HepG2 (cell line): ENCODE results near the gene CKAP2. TPM values are rescaled to one million over a fixed set of nuclear protein-coding genes. Genes with fewer than 3 reads are reported as not detected.

Experiments used
- ASH2L ChIP-seq: fragments of 300-600, 200-600 bp; sonication (generic); IDR thresholded peaks from 2 replicates; pipeline ENCODE4 v1.7.0; 2017; ENCODE audit warnings: low read depth, mild to moderate bottlenecking, moderate library complexity, mixed read lengths, low read length; ENCODE audit not compliant: insufficient read length
- CHD2 ChIP-seq: IDR thresholded peaks from 2 replicates; pipeline ENCODE4 v1.6.1; 2011; ENCODE audit warnings: low read depth, low read length, improper control_type of control experiment
- ETV6 ChIP-seq: sonication (generic); formaldehyde crosslinking; conservative IDR thresholded peaks from 2 replicates; pipeline ENCODE4 v1.4.0; 2020; ENCODE audit warnings: missing genetic modification reagents
- HIVEP1 ChIP-seq: sonication (generic); formaldehyde crosslinking; IDR thresholded peaks from 2 replicates; pipeline ENCODE4 v1.4.0; 2020; ENCODE audit warnings: mild to moderate bottlenecking, missing genetic modification reagents
- MED8 ChIP-seq: sonication (generic); formaldehyde crosslinking; IDR thresholded peaks from 2 replicates; pipeline ENCODE4 v1.8.1; 2023; ENCODE audit warnings: mild to moderate bottlenecking, missing genetic modification reagents; ENCODE audit not compliant: insufficient replicate concordance
- NFIB ChIP-seq: sonication (generic); formaldehyde crosslinking; IDR thresholded peaks from 2 replicates; pipeline ENCODE4 v1.9.0; 2021; ENCODE audit warnings: missing genetic modification reagents, mild to moderate bottlenecking, borderline replicate concordance
- TBP ChIP-seq: sonication (generic); formaldehyde crosslinking; IDR thresholded peaks from 2 replicates; pipeline ENCODE4 v1.5.0; 2020; ENCODE audit warnings: missing genetic modification reagents
- ZNF136 ChIP-seq: sonication (generic); formaldehyde crosslinking; IDR thresholded peaks from 2 replicates; pipeline ENCODE4 v1.8.1; 2022; ENCODE audit warnings: low read depth, mild to moderate bottlenecking, moderate library complexity, missing genetic modification reagents
- ZNF235 ChIP-seq: sonication (generic); formaldehyde crosslinking; IDR thresholded peaks from 2 replicates; pipeline ENCODE4 v1.8.1; 2023; ENCODE audit warnings: mild to moderate bottlenecking, missing genetic modification reagents, borderline replicate concordance
- ZNF253 ChIP-seq: sonication (generic); formaldehyde crosslinking; IDR thresholded peaks from 2 replicates; pipeline ENCODE4 v1.8.0; 2022; ENCODE audit warnings: mild to moderate bottlenecking, missing genetic modification reagents, borderline replicate concordance
- ZNF543 ChIP-seq: sonication (generic); formaldehyde crosslinking; IDR thresholded peaks from 2 replicates; pipeline ENCODE4 v1.4.0; 2020; ENCODE audit warnings: mild to moderate bottlenecking, missing genetic modification reagents
- ZNF549 ChIP-seq: sonication (generic); formaldehyde crosslinking; IDR thresholded peaks from 2 replicates; pipeline ENCODE4 v1.5.0; 2020; ENCODE audit warnings: missing genetic modification reagents
- ZNF607 ChIP-seq: sonication (generic); formaldehyde crosslinking; IDR thresholded peaks from 2 replicates; pipeline ENCODE4 v1.5.1; 2020; ENCODE audit warnings: missing genetic modification reagents, mild to moderate bottlenecking, borderline replicate concordance
- ZNF713 ChIP-seq: sonication (generic); formaldehyde crosslinking; IDR thresholded peaks from 2 replicates; pipeline ENCODE4 v1.4.0; 2020; ENCODE audit warnings: mild to moderate bottlenecking, missing genetic modification reagents
- ZSCAN30 ChIP-seq: sonication (generic); formaldehyde crosslinking; IDR thresholded peaks from 2 replicates; pipeline ENCODE4 v1.5.0; 2020; ENCODE audit warnings: mild to moderate bottlenecking, missing genetic modification reagents
- polyA plus RNA-seq, 8 experiments: library from polyadenylated mRNA; depleted of rRNA in 3 of 8; stranded (reverse) in 7 of 8; unstranded in 1 of 8; fragments of >200 nt; fragmentation: Illumina TruSeq in 4 of 8; extraction: Trizol in 4 of 8; gene quantifications; 2 replicates each; pipeline versions ENCODE4 v1.2.1 to v1.2.3, GENCODE V29; 2011 to 2016; ENCODE audit warnings: low read depth in 4 of 8, missing spikeins in 1 of 8, mixed read lengths in 1 of 8; ENCODE audit not compliant: insufficient read depth in 1 of 8
- total RNA-seq, 5 experiments: library from RNA; depleted of rRNA; stranded (reverse); fragments of >200 nt; fragmentation: Illumina TruSeq; extraction: Trizol; gene quantifications; 2 replicates each; pipeline ENCODE4 v1.2.3, GENCODE V29; 2016; ENCODE audit warnings: low read depth in 1 of 5
- TF ChIP-seq, protein P1 (sequence below): sonication (generic); formaldehyde crosslinking; IDR thresholded peaks from 2 replicates; pipeline ENCODE4 v1.4.0; 2020; ENCODE audit warnings: missing genetic modification reagents, borderline replicate concordance
- TF ChIP-seq, protein P2 (sequence below): sonication (generic); formaldehyde crosslinking; IDR thresholded peaks from 2 replicates; pipeline ENCODE4 v1.4.0; 2020; ENCODE audit warnings: mild to moderate bottlenecking, missing genetic modification reagents
- TF ChIP-seq, protein P3 (sequence below): sonication (generic); formaldehyde crosslinking; IDR thresholded peaks from 2 replicates; pipeline ENCODE4 v1.4.0; 2020; ENCODE audit warnings: mild to moderate bottlenecking, missing genetic modification reagents
- TF ChIP-seq, protein P4 (sequence below): sonication (generic); formaldehyde crosslinking; IDR thresholded peaks from 2 replicates; pipeline ENCODE4 v1.4.0; 2020; ENCODE audit warnings: mild to moderate bottlenecking, low read depth, missing genetic modification reagents
- TF ChIP-seq, protein P5 (sequence below): sonication (generic); formaldehyde crosslinking; IDR thresholded peaks from 2 replicates; pipeline ENCODE4 v1.4.0; 2020; ENCODE audit warnings: missing genetic modification reagents, borderline replicate concordance

CKAP2 gene
- total and polyA plus RNA-seq, 2 of the 13 experiments (the other 11 are each of a cell fraction or from before 2014, with no cell fraction given) = 6.7 to 40.3 TPM

DNA sequence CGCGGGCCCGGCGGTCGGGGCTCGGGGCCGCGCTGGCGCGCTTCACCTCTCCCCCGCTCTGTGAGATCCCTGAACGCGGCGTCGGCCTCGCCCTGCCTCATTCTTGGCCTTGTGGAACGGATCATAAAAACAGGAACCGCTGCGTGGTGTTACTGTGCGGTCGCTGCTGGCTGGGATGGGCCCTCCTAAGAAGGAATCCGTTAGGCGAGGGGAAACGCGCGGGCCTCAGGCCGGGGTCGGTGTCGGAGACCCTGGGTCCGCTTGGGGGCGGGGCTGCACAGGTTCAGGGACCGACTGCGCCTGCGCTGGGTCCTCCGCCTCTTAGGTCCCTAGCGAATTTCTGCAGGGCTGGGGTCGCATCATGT is 381 bp downstream of the CKAP2 start (continued):
- TF ChIP-seq, protein P1, sequence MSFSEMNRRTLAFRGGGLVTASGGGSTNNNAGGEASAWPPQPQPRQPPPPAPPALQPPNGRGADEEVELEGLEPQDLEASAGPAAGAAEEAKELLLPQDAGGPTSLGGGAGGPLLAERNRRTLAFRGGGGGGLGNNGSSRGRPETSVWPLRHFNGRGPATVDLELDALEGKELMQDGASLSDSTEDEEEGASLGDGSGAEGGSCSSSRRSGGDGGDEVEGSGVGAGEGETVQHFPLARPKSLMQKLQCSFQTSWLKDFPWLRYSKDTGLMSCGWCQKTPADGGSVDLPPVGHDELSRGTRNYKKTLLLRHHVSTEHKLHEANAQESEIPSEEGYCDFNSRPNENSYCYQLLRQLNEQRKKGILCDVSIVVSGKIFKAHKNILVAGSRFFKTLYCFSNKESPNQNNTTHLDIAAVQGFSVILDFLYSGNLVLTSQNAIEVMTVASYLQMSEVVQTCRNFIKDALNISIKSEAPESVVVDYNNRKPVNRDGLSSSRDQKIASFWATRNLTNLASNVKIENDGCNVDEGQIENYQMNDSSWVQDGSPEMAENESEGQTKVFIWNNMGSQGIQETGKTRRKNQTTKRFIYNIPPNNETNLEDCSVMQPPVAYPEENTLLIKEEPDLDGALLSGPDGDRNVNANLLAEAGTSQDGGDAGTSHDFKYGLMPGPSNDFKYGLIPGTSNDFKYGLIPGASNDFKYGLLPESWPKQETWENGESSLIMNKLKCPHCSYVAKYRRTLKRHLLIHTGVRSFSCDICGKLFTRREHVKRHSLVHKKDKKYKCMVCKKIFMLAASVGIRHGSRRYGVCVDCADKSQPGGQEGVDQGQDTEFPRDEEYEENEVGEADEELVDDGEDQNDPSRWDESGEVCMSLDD (CRISPR knock-in tag) = peak; percentile 45; the same call in 1 of the 2 replicates
- TF ChIP-seq NFIB (no peak), MED8 (CRISPR knock-in tag) (no peak), HIVEP1 (CRISPR knock-in tag) (no peak), ZNF549 (no peak), ASH2L (peak; percentile 90), ZNF713 (CRISPR knock-in tag) (no peak), ZNF607 (no peak), ZNF543 (CRISPR knock-in tag) (no peak), TBP (no peak), ZNF235 (CRISPR knock-in tag) (peak; percentile 24; the same call in 1 of the 2 replicates), CHD2 (peak; percentile 33; the same call in 1 of the 2 replicates), ZNF253 (peak; percentile 75; the same call in 1 of the 2 replicates), ZNF136 (CRISPR knock-in tag) (no peak), ETV6 (no peak), ZSCAN30 (CRISPR knock-in tag) (no peak)
- TF ChIP-seq, protein P2, sequence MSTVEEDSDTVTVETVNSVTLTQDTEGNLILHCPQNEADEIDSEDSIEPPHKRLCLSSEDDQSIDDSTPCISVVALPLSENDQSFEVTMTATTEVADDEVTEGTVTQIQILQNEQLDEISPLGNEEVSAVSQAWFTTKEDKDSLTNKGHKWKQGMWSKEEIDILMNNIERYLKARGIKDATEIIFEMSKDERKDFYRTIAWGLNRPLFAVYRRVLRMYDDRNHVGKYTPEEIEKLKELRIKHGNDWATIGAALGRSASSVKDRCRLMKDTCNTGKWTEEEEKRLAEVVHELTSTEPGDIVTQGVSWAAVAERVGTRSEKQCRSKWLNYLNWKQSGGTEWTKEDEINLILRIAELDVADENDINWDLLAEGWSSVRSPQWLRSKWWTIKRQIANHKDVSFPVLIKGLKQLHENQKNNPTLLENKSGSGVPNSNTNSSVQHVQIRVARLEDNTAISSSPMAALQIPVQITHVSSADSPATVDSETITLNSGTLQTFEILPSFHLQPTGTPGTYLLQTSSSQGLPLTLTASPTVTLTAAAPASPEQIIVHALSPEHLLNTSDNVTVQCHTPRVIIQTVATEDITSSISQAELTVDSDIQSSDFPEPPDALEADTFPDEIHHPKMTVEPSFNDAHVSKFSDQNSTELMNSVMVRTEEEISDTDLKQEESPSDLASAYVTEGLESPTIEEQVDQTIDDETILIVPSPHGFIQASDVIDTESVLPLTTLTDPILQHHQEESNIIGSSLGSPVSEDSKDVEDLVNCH (CRISPR knock-in tag) = no peak
- TF ChIP-seq, protein P3, sequence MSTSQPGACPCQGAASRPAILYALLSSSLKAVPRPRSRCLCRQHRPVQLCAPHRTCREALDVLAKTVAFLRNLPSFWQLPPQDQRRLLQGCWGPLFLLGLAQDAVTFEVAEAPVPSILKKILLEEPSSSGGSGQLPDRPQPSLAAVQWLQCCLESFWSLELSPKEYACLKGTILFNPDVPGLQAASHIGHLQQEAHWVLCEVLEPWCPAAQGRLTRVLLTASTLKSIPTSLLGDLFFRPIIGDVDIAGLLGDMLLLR = 0 out of 2 replicates have a peak, but pooled peaks have one; percentile 32
- TF ChIP-seq, protein P4, sequence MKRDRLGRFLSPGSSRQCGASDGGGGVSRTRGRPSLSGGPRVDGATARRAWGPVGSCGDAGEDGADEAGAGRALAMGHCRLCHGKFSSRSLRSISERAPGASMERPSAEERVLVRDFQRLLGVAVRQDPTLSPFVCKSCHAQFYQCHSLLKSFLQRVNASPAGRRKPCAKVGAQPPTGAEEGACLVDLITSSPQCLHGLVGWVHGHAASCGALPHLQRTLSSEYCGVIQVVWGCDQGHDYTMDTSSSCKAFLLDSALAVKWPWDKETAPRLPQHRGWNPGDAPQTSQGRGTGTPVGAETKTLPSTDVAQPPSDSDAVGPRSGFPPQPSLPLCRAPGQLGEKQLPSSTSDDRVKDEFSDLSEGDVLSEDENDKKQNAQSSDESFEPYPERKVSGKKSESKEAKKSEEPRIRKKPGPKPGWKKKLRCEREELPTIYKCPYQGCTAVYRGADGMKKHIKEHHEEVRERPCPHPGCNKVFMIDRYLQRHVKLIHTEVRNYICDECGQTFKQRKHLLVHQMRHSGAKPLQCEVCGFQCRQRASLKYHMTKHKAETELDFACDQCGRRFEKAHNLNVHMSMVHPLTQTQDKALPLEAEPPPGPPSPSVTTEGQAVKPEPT = no peak
- TF ChIP-seq, protein P5, sequence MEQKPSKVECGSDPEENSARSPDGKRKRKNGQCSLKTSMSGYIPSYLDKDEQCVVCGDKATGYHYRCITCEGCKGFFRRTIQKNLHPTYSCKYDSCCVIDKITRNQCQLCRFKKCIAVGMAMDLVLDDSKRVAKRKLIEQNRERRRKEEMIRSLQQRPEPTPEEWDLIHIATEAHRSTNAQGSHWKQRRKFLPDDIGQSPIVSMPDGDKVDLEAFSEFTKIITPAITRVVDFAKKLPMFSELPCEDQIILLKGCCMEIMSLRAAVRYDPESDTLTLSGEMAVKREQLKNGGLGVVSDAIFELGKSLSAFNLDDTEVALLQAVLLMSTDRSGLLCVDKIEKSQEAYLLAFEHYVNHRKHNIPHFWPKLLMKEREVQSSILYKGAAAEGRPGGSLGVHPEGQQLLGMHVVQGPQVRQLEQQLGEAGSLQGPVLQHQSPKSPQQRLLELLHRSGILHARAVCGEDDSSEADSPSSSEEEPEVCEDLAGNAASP = no peak
